Myometrial cell (primary cell): ENCODE measurements around the gene NR3C2. TPM values are rescaled to one million over a fixed set of nuclear protein-coding genes. Genes with fewer than 3 reads are reported as not detected.

Source experiments
- total RNA-seq: library from RNA; depleted of rRNA; stranded (reverse); fragments of >200 nt; gene quantifications from 2 replicates; pipeline ENCODE4 v1.2.3, GENCODE V29; 2015

NR3C2 gene
- total RNA-seq: under 0.01 and 0.18 TPM in 2 replicates

GRCh38 chr4:148441986-148442831 lies at the start of gene NR3C2:
Gene NR3C2, minus strand, starts transcription at chr4:148442414.

